ENCODE results near the gene CCDC86. TPM values are rescaled to one million over a fixed set of nuclear protein-coding genes. Genes with fewer than 3 reads are reported as not detected.
A peak's percentile ranks its signal among the peaks of the same experiment; 100 is the strongest.

Gene CCDC86
- total and polyA plus RNA-seq, 7 donors = 4.8 to 24.0 (median 10.0) TPM

- Histone ChIP-seq H3K27ac (peak overlapping the region; percentile 4 to 63 (median 21)), H3K27me3 (no peaks in the 10 kb centered on the region), H3K9me3 (no peaks in the 10 kb centered on the region), H3K4me3 (no peak overlapping the region), H3K4me1 (no peaks in the 10 kb centered on the region), H3K36me3 (peaks cover 0 to 27% (median 9%) of the 10 kb centered on the region in 4 donors)
- 79% methylated on average over 5 of the region's 5 CpGs for WGBS, 2 donors
- no peak for DNase-seq
- TF ChIP-seq EP300 (IDR thresholded peaks at IDR 0.05) = no peak
- TF ChIP-seq, protein P1, sequence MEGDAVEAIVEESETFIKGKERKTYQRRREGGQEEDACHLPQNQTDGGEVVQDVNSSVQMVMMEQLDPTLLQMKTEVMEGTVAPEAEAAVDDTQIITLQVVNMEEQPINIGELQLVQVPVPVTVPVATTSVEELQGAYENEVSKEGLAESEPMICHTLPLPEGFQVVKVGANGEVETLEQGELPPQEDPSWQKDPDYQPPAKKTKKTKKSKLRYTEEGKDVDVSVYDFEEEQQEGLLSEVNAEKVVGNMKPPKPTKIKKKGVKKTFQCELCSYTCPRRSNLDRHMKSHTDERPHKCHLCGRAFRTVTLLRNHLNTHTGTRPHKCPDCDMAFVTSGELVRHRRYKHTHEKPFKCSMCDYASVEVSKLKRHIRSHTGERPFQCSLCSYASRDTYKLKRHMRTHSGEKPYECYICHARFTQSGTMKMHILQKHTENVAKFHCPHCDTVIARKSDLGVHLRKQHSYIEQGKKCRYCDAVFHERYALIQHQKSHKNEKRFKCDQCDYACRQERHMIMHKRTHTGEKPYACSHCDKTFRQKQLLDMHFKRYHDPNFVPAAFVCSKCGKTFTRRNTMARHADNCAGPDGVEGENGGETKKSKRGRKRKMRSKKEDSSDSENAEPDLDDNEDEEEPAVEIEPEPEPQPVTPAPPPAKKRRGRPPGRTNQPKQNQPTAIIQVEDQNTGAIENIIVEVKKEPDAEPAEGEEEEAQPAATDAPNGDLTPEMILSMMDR (IDR thresholded peaks at IDR 0.05) = no peak
- TF ChIP-seq POLR2AphosphoS5 (IDR thresholded peaks at IDR 0.05) = no peak
- no peak for TF ChIP-seq POLR2A (IDR thresholded peaks at IDR 0.05)
- intact Hi-C loops (cut with DNase I) = no loop called here
Observed at GRCh38 chr11:60878245-60879101, 36.6 kb downstream of the CCDC86 start.

DNA sequence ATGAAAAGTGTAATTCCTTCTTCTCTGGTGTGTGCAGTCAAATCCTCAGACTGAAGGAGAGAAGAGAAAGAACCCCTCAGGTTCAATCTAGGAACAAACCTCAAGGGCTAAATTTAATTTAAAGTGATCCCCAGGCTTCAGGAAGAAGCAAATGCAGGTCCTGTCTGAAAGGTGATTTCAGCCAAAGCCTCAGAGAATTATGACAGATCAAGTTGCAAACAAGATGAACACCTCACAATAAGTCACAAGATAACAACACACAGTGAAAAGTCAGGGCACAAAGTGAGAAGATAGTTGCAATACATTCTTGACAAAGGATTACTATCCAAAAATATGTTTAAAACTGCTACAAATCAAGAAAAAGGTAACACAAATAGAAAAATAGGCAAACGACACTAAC is 37.2 kb downstream of the CCDC86 start:
- intact Hi-C loops (cut with DNase I) = no loop called here
- Histone ChIP-seq H3K4me1 (no peaks in the 10 kb centered on the region), H3K4me3 (no peak overlapping the region), H3K27me3 (no peaks in the 10 kb centered on the region), H3K27ac (peak overlapping the region in 2 of 4 donors; percentile 4 to 63), H3K36me3 (peaks cover 0 to 27% (median 9%) of the 10 kb centered on the region in 4 donors), H3K9me3 (no peaks in the 10 kb centered on the region)
- TF ChIP-seq POLR2AphosphoS5 (IDR thresholded peaks at IDR 0.05) (no peak), POLR2A (IDR thresholded peaks at IDR 0.05) (no peak), EP300 (IDR thresholded peaks at IDR 0.05) (no peak)
- TF ChIP-seq, protein P1 (IDR thresholded peaks at IDR 0.05) = no peak
- no peak for DNase-seq
- 87 to 91% methylated on average over 1 of the region's 1 CpG for WGBS, 2 donors

DNA sequence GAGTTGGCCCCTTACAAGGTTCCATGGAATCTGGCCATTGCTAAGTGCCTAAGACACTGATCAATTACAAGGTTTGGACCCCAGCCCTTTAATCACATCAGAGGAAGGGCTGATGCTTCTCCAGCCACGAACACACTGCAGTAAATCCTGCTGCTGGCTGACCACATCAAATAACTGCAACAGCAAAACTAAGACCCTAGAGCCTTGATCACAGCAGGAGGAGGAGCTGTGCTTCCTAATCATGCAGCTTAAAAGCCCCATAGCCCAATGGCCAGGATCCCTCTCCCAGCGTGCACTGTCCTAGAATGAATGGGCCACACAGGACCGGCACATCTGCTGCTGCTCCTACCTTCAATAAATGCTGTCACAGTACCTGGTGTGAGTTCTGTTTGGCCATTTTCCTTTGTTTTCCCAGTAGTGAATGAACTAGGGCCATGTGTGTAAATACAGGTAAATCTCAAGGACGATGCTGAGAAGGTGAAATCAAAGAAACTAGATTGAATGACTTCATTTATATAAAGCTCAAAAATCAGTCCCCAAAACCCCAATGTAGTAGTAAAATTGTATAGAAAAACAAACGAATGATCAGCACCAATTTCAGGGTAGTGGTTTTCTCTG is 38.2 kb downstream of the CCDC86 start:
- Histone ChIP-seq H3K9me3 (no peaks in the 10 kb centered on the region), H3K36me3 (peaks cover 0 to 27% (median 9%) of the 10 kb centered on the region in 4 donors), H3K4me3 (no peak overlapping the region), H3K27me3 (no peaks in the 10 kb centered on the region), H3K4me1 (no peaks in the 10 kb centered on the region), H3K27ac (peak overlapping the region in 1 of 4 donors; percentile 63)
- no peak for TF ChIP-seq POLR2AphosphoS5 (IDR thresholded peaks at IDR 0.05)
- TF ChIP-seq EP300 (IDR thresholded peaks at IDR 0.05) = no peak
- TF ChIP-seq POLR2A (IDR thresholded peaks at IDR 0.05) = no peak
- TF ChIP-seq, protein P1 (IDR thresholded peaks at IDR 0.05) = no peak
- 81 to 86% methylated on average over 5 of the region's 5 CpGs for WGBS, 2 donors
- no peak for DNase-seq
- intact Hi-C loops (cut with DNase I) = no loop called here

- Histone ChIP-seq H3K9me3 (no peaks in the 10 kb centered on the region), H3K27me3 (no peaks in the 10 kb centered on the region), H3K36me3 (peaks cover 0 to 27% (median 9%) of the 10 kb centered on the region in 4 donors), H3K27ac (no peak overlapping the region), H3K4me3 (no peak overlapping the region), H3K4me1 (no peaks in the 10 kb centered on the region)
- TF ChIP-seq EP300 (IDR thresholded peaks at IDR 0.05) (no peak), POLR2A (IDR thresholded peaks at IDR 0.05) (no peak), POLR2AphosphoS5 (IDR thresholded peaks at IDR 0.05) (no peak)
- TF ChIP-seq, protein P1 (IDR thresholded peaks at IDR 0.05) = no peak
- no peak for DNase-seq
- 76 to 82% methylated on average over 8 of the region's 8 CpGs for WGBS, 2 donors
- intact Hi-C loops (cut with DNase I) = no loop called here
Observed at GRCh38 chr11:60880643-60881282, 38.9 kb downstream of the CCDC86 start.
